Caco-2 (cell line): ENCODE results near the gene NCKAP5. TPM values are rescaled to one million over a fixed set of nuclear protein-coding genes. Genes with fewer than 3 reads are reported as not detected.

Experiments
- BruUV-seq: library from RNA; stranded (reverse); fragments of 400-500 nt; replicated peaks from 2 replicates; lab custom pipeline; 2021; lab: Mats Ljungman, UMichigan
- CTCF ChIA-PET: fragments of 300-600 bp; sonication (Branson Sonifier 250); formaldehyde crosslinking; loops from one replicate; lab custom pipeline; 2022; ENCODE audit warnings: antibody characterized with exemption; lab: Charles Lee
- POLR2A ChIA-PET: fragments of 300-600 bp; sonication (Branson Sonifier 250); formaldehyde crosslinking; loops from one replicate; lab custom pipeline; 2022; ENCODE audit warnings: antibody characterized with exemption; lab: Charles Lee
- DNase-seq, 2 experiments: peaks; one replicate each; pipeline versions ENCODE4 v3.0.0 to v3.0.0-alpha.2; 2020 to 2022
- H3K27me3 ChIP-seq: replicated peaks from 2 replicates; pipeline ENCODE4 v1.6.0; 2011; ENCODE audit warnings: low read length; ENCODE audit not compliant: control insufficient read depth, insufficient read depth
- H3K36me3 ChIP-seq: 2 replicates; pipeline ENCODE4 v1.5.1; 2011; ENCODE audit warnings: low read length; ENCODE audit not compliant: control insufficient read depth, insufficient read depth
- H3K4me1 ChIP-seq: fragments of 250-450 bp; sonication (Bioruptor Pico); 2 replicates; pipeline ENCODE4 v1.5.1; 2020; ENCODE audit warnings: mild to moderate bottlenecking
- H3K4me3 ChIP-seq: 2 replicates; pipeline ENCODE4 v1.5.1; 2011; ENCODE audit warnings: low read depth, mild to moderate bottlenecking, control low read depth, low read length
- H3K9me3 ChIP-seq: fragments of 250-450 bp; sonication (Bioruptor Pico); 2 replicates; pipeline ENCODE4 v1.5.1; 2020; ENCODE audit warnings: mild to moderate bottlenecking, moderate library complexity
- H3K27ac Mint-ChIP-seq: one replicate; pipeline ENCODE4 v1.8.0; 2022; ENCODE audit warnings: mixed read lengths; ENCODE audit not compliant: unreplicated experiment
- H3K27me3 Mint-ChIP-seq: one replicate; pipeline ENCODE4 v1.8.0; 2022; ENCODE audit warnings: mixed read lengths; ENCODE audit not compliant: insufficient read depth, unreplicated experiment
- H3K36me3 Mint-ChIP-seq: one replicate; pipeline ENCODE4 v1.8.0; 2022; ENCODE audit warnings: mild to moderate bottlenecking, mixed read lengths; ENCODE audit not compliant: insufficient read depth, unreplicated experiment
- H3K4me1 Mint-ChIP-seq: one replicate; pipeline ENCODE4 v1.8.0; 2022; ENCODE audit warnings: low read depth, mixed read lengths; ENCODE audit not compliant: unreplicated experiment
- H3K4me3 Mint-ChIP-seq: one replicate; pipeline ENCODE4 v1.8.0; 2022; ENCODE audit warnings: mild to moderate bottlenecking, moderate library complexity, mixed read lengths; ENCODE audit not compliant: unreplicated experiment
- H3K9me3 Mint-ChIP-seq: one replicate; pipeline ENCODE4 v1.8.0; 2022; ENCODE audit warnings: mixed read lengths; ENCODE audit not compliant: unreplicated experiment
- intact Hi-C: fragments of 100-400 bp; cut with micrococcal nuclease; formaldehyde crosslinking; loops from one replicate; pipeline ENCODE4 v1.10.0; 2022; ENCODE audit not compliant: unreplicated experiment
- total RNA-seq: library from RNA; stranded (reverse); gene quantifications from 2 replicates; pipeline ENCODE4 v1.2.3, GENCODE V29; 2022
- TF ChIP-seq, protein P1 (sequence below), 2 experiments: fragments of 200-600 bp in 1 of 2; IDR thresholded peaks; 1 replicate in 1 of 2; 2 replicates in 1 of 2; pipeline versions ENCODE4 v1.5.1 to v1.8.0; 2011 to 2022; ENCODE audit warnings: antibody characterized with exemption in 1 of 2, control low read depth in 1 of 2, inconsistent platforms in 1 of 2, low read depth in 1 of 2, low read length in 1 of 2, mild to moderate bottlenecking in 1 of 2, moderate library complexity in 1 of 2; ENCODE audit not compliant: insufficient read depth in 1 of 2, severe bottlenecking in 1 of 2, unreplicated experiment in 1 of 2

The NCKAP5 gene
- total RNA-seq, 1 experiment from 2014 or later, result 3.8 TPM

DNA sequence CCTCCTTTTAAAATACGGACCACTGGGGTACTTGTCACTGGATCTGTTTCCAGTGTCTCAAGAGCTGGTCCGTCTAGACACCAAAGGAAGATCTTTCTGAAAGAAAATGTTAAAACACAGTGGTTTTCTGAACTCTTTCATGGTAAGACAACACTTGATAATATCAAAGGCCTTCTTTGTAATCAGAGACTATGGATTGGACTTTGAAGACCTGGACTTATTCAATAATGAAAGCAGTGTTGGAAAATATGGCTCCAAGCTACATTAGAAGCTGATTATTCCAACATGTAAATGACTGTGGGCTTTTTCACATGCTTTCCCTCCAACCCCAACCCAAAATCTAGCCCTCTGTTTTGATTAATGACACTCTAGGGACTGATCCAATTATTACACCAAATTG is 568.8 kb downstream of the NCKAP5 start:
- no peak overlapping the region for H3K27ac Mint-ChIP-seq
- ChIA-PET POLR2A (no interaction called here), CTCF (no interaction called here)
- no peak overlapping the region for H3K4me3 ChIP-seq
- DNase-seq, result no peak
- intact Hi-C loops, result no loop called here
- no peaks in the 10 kb centered on the region for H3K4me1 Mint-ChIP-seq
- no peaks in the 10 kb centered on the region for H3K27me3 ChIP-seq
- H3K27me3 Mint-ChIP-seq, result no peaks in the 10 kb centered on the region
- H3K4me3 Mint-ChIP-seq, result no peak overlapping the region
- H3K9me3 Mint-ChIP-seq, result peaks cover 12% of the 10 kb centered on the region
- H3K9me3 ChIP-seq, result no peaks in the 10 kb centered on the region
- BruUV-seq, result no TSS peak
- no peaks in the 10 kb centered on the region for H3K36me3 Mint-ChIP-seq
- H3K4me1 ChIP-seq, result no peaks in the 10 kb centered on the region
- TF ChIP-seq, protein P1, sequence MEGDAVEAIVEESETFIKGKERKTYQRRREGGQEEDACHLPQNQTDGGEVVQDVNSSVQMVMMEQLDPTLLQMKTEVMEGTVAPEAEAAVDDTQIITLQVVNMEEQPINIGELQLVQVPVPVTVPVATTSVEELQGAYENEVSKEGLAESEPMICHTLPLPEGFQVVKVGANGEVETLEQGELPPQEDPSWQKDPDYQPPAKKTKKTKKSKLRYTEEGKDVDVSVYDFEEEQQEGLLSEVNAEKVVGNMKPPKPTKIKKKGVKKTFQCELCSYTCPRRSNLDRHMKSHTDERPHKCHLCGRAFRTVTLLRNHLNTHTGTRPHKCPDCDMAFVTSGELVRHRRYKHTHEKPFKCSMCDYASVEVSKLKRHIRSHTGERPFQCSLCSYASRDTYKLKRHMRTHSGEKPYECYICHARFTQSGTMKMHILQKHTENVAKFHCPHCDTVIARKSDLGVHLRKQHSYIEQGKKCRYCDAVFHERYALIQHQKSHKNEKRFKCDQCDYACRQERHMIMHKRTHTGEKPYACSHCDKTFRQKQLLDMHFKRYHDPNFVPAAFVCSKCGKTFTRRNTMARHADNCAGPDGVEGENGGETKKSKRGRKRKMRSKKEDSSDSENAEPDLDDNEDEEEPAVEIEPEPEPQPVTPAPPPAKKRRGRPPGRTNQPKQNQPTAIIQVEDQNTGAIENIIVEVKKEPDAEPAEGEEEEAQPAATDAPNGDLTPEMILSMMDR (IDR thresholded peaks at IDR 0.05; ENCODE audit: insufficient read depth in 1 of 2, low read depth in 1 of 2, low read length in 1 of 2, severe bottlenecking in 1 of 2, unreplicated experiment in 1 of 2), result no peak
- no peaks in the 10 kb centered on the region for H3K36me3 ChIP-seq

DNA sequence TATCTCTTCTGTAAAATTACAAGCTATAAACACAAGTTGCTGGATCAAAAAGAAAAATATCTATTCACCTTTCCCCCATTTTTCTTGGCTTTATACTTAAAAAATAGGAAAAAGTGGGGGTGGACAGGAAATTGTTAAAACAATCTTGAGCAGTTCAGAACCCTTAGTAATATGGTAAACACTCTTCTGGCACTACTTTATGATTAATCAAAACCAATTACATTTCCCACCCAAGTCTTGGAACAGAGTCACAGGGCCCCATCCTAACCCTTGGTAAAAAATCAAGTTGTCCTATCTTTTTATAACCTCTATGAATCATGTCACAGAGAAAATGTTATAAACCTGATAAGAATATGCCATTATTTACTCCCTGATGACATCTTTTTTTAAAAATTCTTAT is 570.0 kb downstream of the NCKAP5 start:
- no peaks in the 10 kb centered on the region for H3K9me3 Mint-ChIP-seq
- H3K27ac Mint-ChIP-seq, result no peak overlapping the region
- intact Hi-C loops, result no loop called here

DNA sequence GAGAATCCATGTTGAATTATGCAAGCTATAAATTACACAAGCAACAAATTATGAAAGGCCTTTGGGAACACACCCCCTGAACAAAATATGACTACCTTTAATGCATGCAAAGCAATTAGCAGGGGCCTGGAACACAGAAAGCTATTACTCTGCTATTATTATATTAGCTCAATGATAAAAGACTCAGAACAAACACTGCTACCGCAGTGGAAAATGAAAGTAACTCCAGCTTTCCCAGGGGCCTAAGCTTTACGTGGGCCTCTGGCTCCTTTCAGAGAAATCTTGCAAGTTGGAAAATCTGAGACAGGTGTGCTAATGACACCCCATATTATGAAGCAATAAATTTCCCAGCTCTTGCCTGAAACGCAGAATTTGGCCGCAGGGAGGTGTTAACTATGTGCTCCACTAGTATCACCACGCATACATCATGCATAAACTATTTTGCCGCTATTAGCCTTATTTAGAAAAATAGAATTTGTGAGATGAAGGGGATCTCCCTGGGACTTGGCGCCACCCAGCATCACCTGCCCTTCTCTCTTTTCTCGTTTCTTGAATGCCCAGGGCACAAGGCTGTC is 576.7 kb downstream of the NCKAP5 start:
- no peaks in the 10 kb centered on the region for H3K9me3 Mint-ChIP-seq
- H3K36me3 Mint-ChIP-seq, result no peaks in the 10 kb centered on the region
- H3K27me3 Mint-ChIP-seq, result no peaks in the 10 kb centered on the region
- H3K27ac Mint-ChIP-seq, result no peak overlapping the region
- Histone ChIP-seq H3K36me3 (no peaks in the 10 kb centered on the region), H3K9me3 (no peaks in the 10 kb centered on the region), H3K27me3 (no peaks in the 10 kb centered on the region), H3K4me1 (no peaks in the 10 kb centered on the region), H3K4me3 (no peak overlapping the region)
- POLR2A ChIA-PET, result no interaction called here
- no peak overlapping the region for H3K4me3 Mint-ChIP-seq
- no TSS peak for BruUV-seq
- CTCF ChIA-PET, result no interaction called here
- TF ChIP-seq, protein P1 (IDR thresholded peaks at IDR 0.05; ENCODE audit: insufficient read depth in 1 of 2, low read depth in 1 of 2, low read length in 1 of 2, severe bottlenecking in 1 of 2, unreplicated experiment in 1 of 2), result no peak
- no peaks in the 10 kb centered on the region for H3K4me1 Mint-ChIP-seq
- DNase-seq, result peak in 1 of 2 experiments; percentile 2
- intact Hi-C loops, result no loop called here

More for the DNA sequence above, 570.0 kb downstream of the NCKAP5 start:
- H3K9me3 ChIP-seq, result no peaks in the 10 kb centered on the region
- H3K4me3 ChIP-seq, result no peak overlapping the region
- Mint-ChIP-seq H3K27me3 (no peaks in the 10 kb centered on the region), H3K4me3 (no peak overlapping the region), H3K4me1 (no peaks in the 10 kb centered on the region), H3K36me3 (no peaks in the 10 kb centered on the region)
- ChIA-PET POLR2A (no interaction called here), CTCF (no interaction called here)
- BruUV-seq, result no TSS peak
- H3K36me3 ChIP-seq, result no peaks in the 10 kb centered on the region
- TF ChIP-seq, protein P1 (IDR thresholded peaks at IDR 0.05; ENCODE audit: insufficient read depth in 1 of 2, low read depth in 1 of 2, low read length in 1 of 2, severe bottlenecking in 1 of 2, unreplicated experiment in 1 of 2), result no peak
- DNase-seq, result no peak
- H3K27me3 ChIP-seq, result no peaks in the 10 kb centered on the region
- no peaks in the 10 kb centered on the region for H3K4me1 ChIP-seq
